WERI-Rb-1 (cell line): ENCODE results near the gene REG4.

Experiments
- DNase-seq: peaks from one replicate; pipeline ENCODE4 v3.0.0-alpha.2; 2020
- H3K27ac ChIP-seq: fragments of 250-450 bp; sonication (Bioruptor Pico); 2 replicates; pipeline ENCODE4 v1.5.1; 2020; ENCODE audit warnings: mild to moderate bottlenecking, moderate library complexity
- H3K27me3 ChIP-seq: fragments of 250-450 bp; sonication (Bioruptor Pico); 2 replicates; pipeline ENCODE4 v1.5.1; 2021; ENCODE audit warnings: mild to moderate bottlenecking, low read depth, moderate library complexity; ENCODE audit not compliant: insufficient read depth, severe bottlenecking
- H3K36me3 ChIP-seq: fragments of 250-450 bp; sonication (Bioruptor Pico); 2 replicates; pipeline ENCODE4 v1.5.1; 2020; ENCODE audit warnings: mild to moderate bottlenecking, moderate library complexity
- H3K4me3 ChIP-seq: 2 replicates; pipeline ENCODE4 v1.5.1; 2011; ENCODE audit warnings: low read depth, mild to moderate bottlenecking, control low read depth, low read length
- H3K9me3 ChIP-seq: fragments of 250-450 bp; sonication (Bioruptor Pico); 2 replicates; pipeline ENCODE4 v1.5.1; 2021; ENCODE audit warnings: mild to moderate bottlenecking, moderate library complexity; ENCODE audit not compliant: severe bottlenecking
- CTCF ChIP-seq: IDR thresholded peaks from 2 replicates; pipeline ENCODE4 v1.5.1; 2011; ENCODE audit warnings: low read depth, mild to moderate bottlenecking, control low read depth, inconsistent platforms, low read length

The REG4 gene

GRCh38 chr1:119805746-119806145 is 5.5 kb downstream of the REG4 start:
- Histone ChIP-seq H3K36me3 (no peaks in the 10 kb centered on the region), H3K27me3 (no peaks in the 10 kb centered on the region), H3K27ac (no peak overlapping the region), H3K9me3 (peaks cover 3% of the 10 kb centered on the region), H3K4me3 (no peak overlapping the region)
- no peak for DNase-seq
- TF ChIP-seq CTCF: no peak

DNA sequence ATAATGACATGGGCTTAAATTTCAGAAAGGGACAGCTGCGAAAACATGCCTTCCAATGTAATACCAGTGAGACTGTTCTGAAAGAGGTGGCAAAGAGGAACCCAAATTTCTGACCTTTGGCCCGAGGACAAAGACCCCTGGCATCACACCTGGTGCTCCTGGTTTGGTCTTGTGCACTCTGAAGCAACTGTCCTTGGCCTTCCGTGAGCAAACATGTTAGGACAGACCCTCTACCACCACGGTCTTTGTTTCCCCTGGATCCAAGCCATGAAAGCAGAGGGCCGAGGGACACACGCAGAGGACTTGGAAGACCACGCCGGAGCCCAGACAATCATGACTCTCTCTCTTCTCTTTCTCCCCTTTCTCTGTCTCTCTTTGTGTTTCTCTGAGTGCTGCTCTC is 6.0 kb downstream of the REG4 start:
- TF ChIP-seq CTCF: no peak
- Histone ChIP-seq H3K36me3 (no peaks in the 10 kb centered on the region), H3K4me3 (no peak overlapping the region), H3K9me3 (peaks cover 3% of the 10 kb centered on the region), H3K27ac (no peak overlapping the region), H3K27me3 (no peaks in the 10 kb centered on the region)
- DNase-seq: no peak

DNA sequence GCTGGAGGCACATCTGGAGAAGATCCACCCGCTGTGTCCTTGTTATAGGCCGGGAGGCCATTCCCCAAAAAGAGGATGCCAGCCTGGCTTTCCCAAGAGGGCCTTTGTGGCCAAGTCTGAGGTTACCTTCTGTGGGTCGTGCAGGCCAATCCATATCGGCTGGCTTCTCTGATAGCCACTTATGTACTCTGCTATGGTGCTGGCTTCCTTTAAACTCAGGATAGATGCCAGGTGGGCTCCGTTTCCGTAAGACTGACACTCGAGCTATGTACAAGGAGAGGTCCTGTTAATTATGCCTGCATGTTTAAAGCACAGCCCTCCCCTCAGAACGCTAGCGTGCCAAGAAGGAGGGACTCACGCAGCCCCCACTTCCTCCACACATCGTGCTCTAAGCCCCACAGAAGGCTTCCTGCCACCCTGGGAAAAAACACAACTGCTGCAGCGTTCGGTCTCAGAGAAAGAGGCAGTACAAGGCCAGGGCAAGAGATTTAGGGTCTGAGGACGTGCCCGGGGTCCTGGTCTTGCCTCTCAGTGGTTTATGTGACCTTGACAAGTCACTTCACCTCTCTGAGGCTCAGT is 11.6 kb downstream of the REG4 start:
- Histone ChIP-seq H3K36me3 (no peaks in the 10 kb centered on the region), H3K9me3 (no peaks in the 10 kb centered on the region), H3K4me3 (no peak overlapping the region), H3K27me3 (no peaks in the 10 kb centered on the region), H3K27ac (no peak overlapping the region)
- no peak for TF ChIP-seq CTCF
- DNase-seq: no peak

DNA sequence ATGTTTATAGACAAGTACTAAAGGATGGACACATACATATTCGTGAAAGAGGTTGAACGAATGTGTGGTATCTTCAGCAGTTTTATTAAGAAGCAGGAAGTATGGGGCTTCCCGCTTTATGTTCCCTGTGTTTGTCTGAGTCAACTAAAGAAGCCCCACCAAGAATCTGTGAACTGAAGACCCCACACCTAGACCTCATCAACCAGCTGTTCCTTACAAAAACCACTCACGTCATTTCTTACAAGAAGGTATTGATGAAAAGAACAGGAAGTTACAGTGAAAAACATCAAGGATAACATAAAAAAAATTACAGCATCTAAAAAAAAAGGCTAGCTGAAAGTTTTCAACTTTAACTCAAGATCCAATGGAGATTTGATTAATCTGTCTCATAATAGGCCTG is 12.3 kb downstream of the REG4 start:
- DNase-seq: no peak
- Histone ChIP-seq H3K27me3 (no peaks in the 10 kb centered on the region), H3K27ac (no peak overlapping the region), H3K4me3 (no peak overlapping the region), H3K9me3 (no peaks in the 10 kb centered on the region), H3K36me3 (no peaks in the 10 kb centered on the region)
- TF ChIP-seq CTCF: no peak

- Histone ChIP-seq H3K9me3 (no peaks in the 10 kb centered on the region), H3K4me3 (no peak overlapping the region), H3K27ac (no peak overlapping the region), H3K36me3 (no peaks in the 10 kb centered on the region), H3K27me3 (no peaks in the 10 kb centered on the region)
- no peak for TF ChIP-seq CTCF
- no peak for DNase-seq
These were observed 13.7 kb downstream of the REG4 start for GRCh38 chr1:119797606-119798005.

GRCh38 chr1:119797162-119797561 is 14.1 kb downstream of the REG4 start:
- no peak for TF ChIP-seq CTCF
- DNase-seq: no peak
- no peaks in the 10 kb centered on the region for H3K9me3 ChIP-seq
- H3K27me3 ChIP-seq: no peaks in the 10 kb centered on the region
- no peak overlapping the region for H3K27ac ChIP-seq
- H3K4me3 ChIP-seq: no peak overlapping the region
- no peaks in the 10 kb centered on the region for H3K36me3 ChIP-seq
